Measurements from ENCODE around the gene USP8.

The USP8 gene

DNA sequence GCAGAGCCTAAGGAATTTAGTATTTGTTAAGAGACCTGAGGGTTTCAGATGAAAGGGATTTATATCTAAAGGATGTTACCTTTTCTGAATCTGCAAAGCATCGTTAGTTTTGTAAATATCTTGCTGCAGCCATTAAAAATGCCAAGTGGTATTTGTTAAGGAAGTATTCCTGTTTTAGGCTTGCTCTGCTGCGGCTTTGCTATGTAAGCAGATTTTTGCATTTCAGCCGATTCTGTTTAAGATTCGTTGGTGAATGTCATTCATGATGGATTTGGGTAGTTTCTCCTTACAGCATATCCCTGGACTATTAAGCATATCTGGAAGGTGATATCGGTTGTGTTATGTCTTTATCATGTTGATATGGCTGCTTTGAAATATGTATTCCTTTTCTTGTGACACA is 1.0 kb downstream of the USP8 start:
- no peak for TF ChIP-seq ZNF274 (IDR thresholded peaks at IDR 0.05; ENCODE audit: low read depth, low read length)

GRCh38 chr15:50425678-50426246 is 1.6 kb downstream of the USP8 start:
- H3K4me3 ChIP-seq (ENCODE audit: low read length), result peak overlapping the region; percentile 99

More for the DNA sequence above, 1.0 kb downstream of the USP8 start:
- peak overlapping the region; percentile 99 for H3K4me3 ChIP-seq (ENCODE audit: low read length)

DNA sequence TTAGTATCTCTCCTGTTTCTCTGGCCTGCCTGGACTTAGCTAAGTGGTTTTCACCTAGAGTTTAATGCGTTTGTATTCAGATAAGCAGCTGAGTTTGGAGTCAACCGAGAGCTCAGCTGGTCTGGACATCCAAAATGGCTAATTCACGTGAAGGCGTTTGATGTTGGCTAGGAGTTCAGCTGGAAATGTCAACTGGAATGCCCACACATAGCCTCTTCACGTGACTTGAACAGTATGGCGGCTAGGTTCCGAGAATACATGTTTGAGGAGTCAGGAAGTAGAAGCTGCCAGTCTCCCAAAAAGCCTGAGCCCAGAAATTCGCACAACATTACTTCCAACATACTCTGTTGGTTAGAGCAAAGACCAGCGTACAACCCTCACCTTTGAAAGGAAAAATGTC is 2.2 kb downstream of the USP8 start:
- H3K4me3 ChIP-seq (ENCODE audit: low read length), result no peak overlapping the region
- TF ChIP-seq ZNF274 (IDR thresholded peaks at IDR 0.05; ENCODE audit: low read depth, low read length), result no peak

DNA sequence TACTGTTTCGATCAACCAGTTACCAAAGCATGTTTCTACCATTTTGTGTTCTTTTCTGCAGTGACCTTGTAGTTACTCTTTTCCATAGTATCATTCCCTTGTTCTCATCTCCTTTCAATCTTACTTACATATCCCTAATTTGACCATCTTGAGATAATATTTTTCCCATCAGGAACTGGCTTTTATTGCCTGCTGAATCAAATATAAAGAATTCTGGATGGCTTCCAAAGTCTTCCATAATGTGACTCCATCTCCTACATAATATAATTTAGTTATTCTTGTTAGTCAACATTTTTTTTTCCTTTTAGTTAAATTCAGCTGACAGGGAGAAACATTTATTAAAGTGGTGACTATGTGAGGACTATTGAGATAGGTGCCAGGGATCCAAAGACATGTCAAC is 7.0 kb downstream of the USP8 start:
- H3K4me3 ChIP-seq (ENCODE audit: low read length), result no peak overlapping the region
- TF ChIP-seq ZNF274 (IDR thresholded peaks at IDR 0.05; ENCODE audit: low read depth, low read length), result no peak

- H3K4me3 ChIP-seq (ENCODE audit: low read length), result no peak overlapping the region
Observed at GRCh38 chr15:50432230-50432629, 8.0 kb downstream of the USP8 start.

GRCh38 chr15:50435772-50436171 is 11.6 kb downstream of the USP8 start:
- no peak for TF ChIP-seq ZNF274 (IDR thresholded peaks at IDR 0.05; ENCODE audit: low read depth, low read length)
- H3K4me3 ChIP-seq (ENCODE audit: low read length), result no peak overlapping the region

More at GRCh38 chr15:50432230-50432629, 8.0 kb downstream of the USP8 start:
- no peak for TF ChIP-seq ZNF274 (IDR thresholded peaks at IDR 0.05; ENCODE audit: low read depth, low read length)

DNA sequence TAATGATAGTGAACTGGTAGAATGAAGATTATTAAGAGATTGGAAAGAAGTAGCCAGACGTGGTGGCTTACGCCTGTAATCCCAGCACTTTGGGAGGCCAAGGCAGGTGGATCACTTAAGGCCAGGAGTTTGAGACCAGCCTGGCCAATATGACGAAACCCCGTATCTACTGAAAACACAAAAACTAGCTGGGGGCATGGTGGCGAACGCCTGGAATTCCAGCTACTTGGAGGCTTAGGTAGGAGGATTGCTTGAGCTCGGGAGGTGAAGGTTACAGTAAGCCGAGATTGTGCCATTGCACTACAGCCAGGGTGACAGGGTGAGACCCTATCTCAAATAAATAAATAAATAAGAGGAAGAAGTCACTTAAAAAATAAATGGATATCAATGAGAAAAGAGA is 14.0 kb downstream of the USP8 start:
- no peak for TF ChIP-seq ZNF274 (IDR thresholded peaks at IDR 0.05; ENCODE audit: low read depth, low read length)
- no peak overlapping the region for H3K4me3 ChIP-seq (ENCODE audit: low read length)

DNA sequence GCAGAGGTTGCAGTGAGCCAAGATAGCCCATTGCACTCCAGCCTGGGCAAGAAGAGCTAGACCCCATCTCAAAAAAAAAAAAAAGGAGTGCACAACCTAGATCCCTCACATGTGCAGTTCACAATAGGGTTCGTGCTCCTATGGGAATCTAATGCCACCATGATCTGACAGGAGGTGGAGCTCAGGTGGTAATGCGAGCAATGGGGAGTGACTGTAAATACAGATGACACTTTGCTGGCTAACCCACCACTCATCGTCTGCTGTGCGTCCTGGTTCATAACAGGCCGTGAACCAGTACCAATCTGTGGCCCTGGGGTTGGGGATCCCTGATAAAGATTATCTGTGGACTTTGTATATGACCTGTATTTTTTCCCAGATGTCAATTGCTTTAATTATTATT is 16.7 kb downstream of the USP8 start:
- no peak for TF ChIP-seq ZNF274 (IDR thresholded peaks at IDR 0.05; ENCODE audit: low read depth, low read length)
- no peak overlapping the region for H3K4me3 ChIP-seq (ENCODE audit: low read length)

DNA sequence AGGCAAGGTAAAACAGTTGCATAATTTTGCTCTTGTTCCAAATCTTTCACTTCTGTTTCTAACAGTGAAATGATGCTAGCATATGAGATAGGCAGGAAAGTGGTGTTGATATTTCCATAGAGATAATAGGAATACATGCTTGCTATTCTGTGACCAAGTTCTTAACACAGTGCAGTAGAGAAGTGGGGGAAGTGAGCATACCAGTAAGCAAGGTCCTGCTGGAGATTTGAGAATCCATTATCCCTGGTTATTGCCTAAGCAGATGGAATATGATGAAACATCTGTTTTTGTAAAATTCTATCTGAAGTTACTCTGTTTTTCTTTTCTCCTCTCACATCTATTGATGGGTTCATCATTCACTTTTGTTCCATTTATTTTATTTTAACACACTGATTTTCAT is 28.7 kb downstream of the USP8 start:
- no peak for TF ChIP-seq ZNF274 (IDR thresholded peaks at IDR 0.05; ENCODE audit: low read depth, low read length)

GRCh38 chr15:50458348-50459112 is 34.3 kb downstream of the USP8 start:
- no peak for TF ChIP-seq ZNF274 (IDR thresholded peaks at IDR 0.05; ENCODE audit: low read depth, low read length)
- H3K4me3 ChIP-seq (ENCODE audit: low read length), result no peak overlapping the region

More for the DNA sequence above, 28.7 kb downstream of the USP8 start:
- no peak overlapping the region for H3K4me3 ChIP-seq (ENCODE audit: low read length)

DNA sequence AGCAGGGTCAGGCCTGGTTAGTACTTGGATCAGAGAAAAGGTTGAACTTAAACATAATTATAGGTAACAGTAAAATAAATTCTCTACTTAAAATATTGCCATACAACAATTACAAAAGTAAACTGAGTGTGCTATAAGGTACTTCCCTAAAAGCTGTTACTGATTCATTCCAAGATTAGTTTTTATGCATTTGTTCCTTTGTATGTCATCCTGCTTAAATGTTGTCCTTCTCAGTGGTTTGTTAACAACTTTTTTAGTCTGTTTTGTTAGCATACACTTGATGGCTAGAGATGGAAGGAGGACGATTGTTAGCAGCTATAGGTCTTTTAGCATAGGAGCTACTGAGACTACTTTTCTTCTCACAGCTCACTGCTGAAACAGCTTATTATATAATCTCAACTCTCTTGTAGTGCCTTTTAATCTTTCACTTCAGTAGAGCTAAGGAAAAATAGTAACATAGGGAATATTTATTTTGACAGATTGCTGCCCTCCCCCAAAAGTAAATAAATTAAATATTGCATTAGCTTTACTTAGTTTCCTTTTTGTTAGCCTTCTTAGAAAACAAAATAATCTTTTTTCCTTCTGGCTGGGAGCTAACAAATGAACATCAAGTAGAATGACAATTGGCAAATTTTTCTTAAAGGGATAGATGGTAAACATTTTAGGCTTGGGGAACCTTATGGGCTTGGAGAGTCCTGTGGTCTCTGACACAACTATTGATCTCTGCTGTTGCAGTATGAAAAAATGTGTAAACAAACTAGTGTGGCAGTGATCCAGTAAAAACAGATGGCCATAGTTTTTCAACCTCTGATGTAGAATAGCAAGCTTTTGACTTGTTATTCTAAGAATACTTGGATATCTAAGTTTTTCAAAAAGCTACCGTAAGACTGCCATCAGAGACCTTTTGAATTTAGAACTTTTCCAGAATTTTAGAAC is 39.5 kb downstream of the USP8 start:
- H3K4me3 ChIP-seq (ENCODE audit: low read length), result no peak overlapping the region
- no peak for TF ChIP-seq ZNF274 (IDR thresholded peaks at IDR 0.05; ENCODE audit: low read depth, low read length)

- no peak for TF ChIP-seq ZNF274 (IDR thresholded peaks at IDR 0.05; ENCODE audit: low read depth, low read length)
- H3K4me3 ChIP-seq (ENCODE audit: low read length), result no peak overlapping the region
Observed at GRCh38 chr15:50471072-50471471, 46.9 kb downstream of the USP8 start.

DNA sequence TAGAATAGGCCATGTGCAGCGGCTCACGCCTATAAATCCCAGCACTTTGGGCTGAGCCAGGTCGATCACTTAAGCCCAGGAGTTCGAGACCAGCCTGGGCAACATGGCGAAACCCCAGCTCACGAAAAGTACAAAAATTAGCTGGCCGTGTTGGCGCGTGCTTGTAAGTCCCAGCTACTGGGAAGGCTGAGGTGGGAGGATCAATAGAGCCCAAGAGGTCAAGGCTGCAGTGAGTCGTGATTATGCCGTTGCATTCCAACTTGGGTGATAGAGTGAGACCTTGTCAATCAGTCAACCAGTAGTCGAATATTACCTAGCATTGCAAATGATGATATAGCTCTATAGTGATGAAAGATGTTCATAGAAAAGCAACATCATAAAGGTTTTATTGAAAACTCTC is 51.9 kb downstream of the USP8 start:
- TF ChIP-seq ZNF274 (IDR thresholded peaks at IDR 0.05; ENCODE audit: low read depth, low read length), result no peak

DNA sequence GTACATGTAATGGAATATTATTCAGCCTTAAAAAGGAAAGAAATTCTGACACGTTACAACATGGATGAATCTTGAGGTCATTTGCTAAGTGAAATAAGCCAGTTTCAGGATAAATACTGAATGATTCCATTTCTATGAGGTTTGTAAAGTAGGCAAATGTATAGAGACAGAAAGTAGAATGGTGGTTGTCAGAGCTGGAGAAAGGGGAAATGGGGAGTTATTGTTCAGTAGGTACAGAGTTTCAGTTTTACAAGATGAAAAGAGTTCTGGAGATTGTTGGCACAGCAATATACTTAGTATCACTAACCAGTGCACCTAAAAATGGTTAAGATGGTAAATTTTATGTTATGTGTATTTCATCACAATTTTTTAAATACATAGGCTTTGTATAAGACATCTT is 60.6 kb downstream of the USP8 start:
- no peak for TF ChIP-seq ZNF274 (IDR thresholded peaks at IDR 0.05; ENCODE audit: low read depth, low read length)

More for the DNA sequence above, 51.9 kb downstream of the USP8 start:
- H3K4me3 ChIP-seq (ENCODE audit: low read length), result no peak overlapping the region

More for the DNA sequence above, 60.6 kb downstream of the USP8 start:
- no peak overlapping the region for H3K4me3 ChIP-seq (ENCODE audit: low read length)
